Caco-2 (cell line): ENCODE results near the gene ZNF586. TPM values are rescaled to one million over a fixed set of nuclear protein-coding genes. Genes with fewer than 3 reads are reported as not detected.
"Not testable (repeated sequence)": the region's sequence is repeated elsewhere in the genome, so short reads cannot be mapped to it uniquely, and the experiment has no call there.

Experiments
- BruUV-seq: library from RNA; stranded (reverse); fragments of 400-500 nt; replicated peaks from 2 replicates; lab custom pipeline; 2021; lab: Mats Ljungman, UMichigan
- CTCF ChIA-PET: fragments of 300-600 bp; sonication (Branson Sonifier 250); formaldehyde crosslinking; loops from one replicate; lab custom pipeline; 2022; ENCODE audit warnings: antibody characterized with exemption; lab: Charles Lee
- POLR2A ChIA-PET: fragments of 300-600 bp; sonication (Branson Sonifier 250); formaldehyde crosslinking; loops from one replicate; lab custom pipeline; 2022; ENCODE audit warnings: antibody characterized with exemption; lab: Charles Lee
- DNase-seq, 2 experiments: peaks; one replicate each; pipeline versions ENCODE4 v3.0.0 to v3.0.0-alpha.2; 2020 to 2022
- H3K27me3 ChIP-seq: replicated peaks from 2 replicates; pipeline ENCODE4 v1.6.0; 2011; ENCODE audit warnings: low read length; ENCODE audit not compliant: control insufficient read depth, insufficient read depth
- H3K36me3 ChIP-seq: 2 replicates; pipeline ENCODE4 v1.5.1; 2011; ENCODE audit warnings: low read length; ENCODE audit not compliant: control insufficient read depth, insufficient read depth
- H3K4me1 ChIP-seq: fragments of 250-450 bp; sonication (Bioruptor Pico); 2 replicates; pipeline ENCODE4 v1.5.1; 2020; ENCODE audit warnings: mild to moderate bottlenecking
- H3K4me3 ChIP-seq: 2 replicates; pipeline ENCODE4 v1.5.1; 2011; ENCODE audit warnings: low read depth, mild to moderate bottlenecking, control low read depth, low read length
- H3K9me3 ChIP-seq: fragments of 250-450 bp; sonication (Bioruptor Pico); 2 replicates; pipeline ENCODE4 v1.5.1; 2020; ENCODE audit warnings: mild to moderate bottlenecking, moderate library complexity
- H3K27ac Mint-ChIP-seq: one replicate; pipeline ENCODE4 v1.8.0; 2022; ENCODE audit warnings: mixed read lengths; ENCODE audit not compliant: unreplicated experiment
- H3K27me3 Mint-ChIP-seq: one replicate; pipeline ENCODE4 v1.8.0; 2022; ENCODE audit warnings: mixed read lengths; ENCODE audit not compliant: insufficient read depth, unreplicated experiment
- H3K36me3 Mint-ChIP-seq: one replicate; pipeline ENCODE4 v1.8.0; 2022; ENCODE audit warnings: mild to moderate bottlenecking, mixed read lengths; ENCODE audit not compliant: insufficient read depth, unreplicated experiment
- H3K4me1 Mint-ChIP-seq: one replicate; pipeline ENCODE4 v1.8.0; 2022; ENCODE audit warnings: low read depth, mixed read lengths; ENCODE audit not compliant: unreplicated experiment
- H3K4me3 Mint-ChIP-seq: one replicate; pipeline ENCODE4 v1.8.0; 2022; ENCODE audit warnings: mild to moderate bottlenecking, moderate library complexity, mixed read lengths; ENCODE audit not compliant: unreplicated experiment
- H3K9me3 Mint-ChIP-seq: one replicate; pipeline ENCODE4 v1.8.0; 2022; ENCODE audit warnings: mixed read lengths; ENCODE audit not compliant: unreplicated experiment
- CTCF ChIP-seq, 2 experiments: fragments of 200-600 bp in 1 of 2; IDR thresholded peaks; 1 replicate in 1 of 2; 2 replicates in 1 of 2; pipeline versions ENCODE4 v1.5.1 to v1.8.0; 2011 to 2022; ENCODE audit warnings: antibody characterized with exemption in 1 of 2, control low read depth in 1 of 2, inconsistent platforms in 1 of 2, low read depth in 1 of 2, low read length in 1 of 2, mild to moderate bottlenecking in 1 of 2, moderate library complexity in 1 of 2; ENCODE audit not compliant: insufficient read depth in 1 of 2, severe bottlenecking in 1 of 2, unreplicated experiment in 1 of 2
- intact Hi-C: fragments of 100-400 bp; cut with micrococcal nuclease; formaldehyde crosslinking; loops from one replicate; pipeline ENCODE4 v1.10.0; 2022; ENCODE audit not compliant: unreplicated experiment
- total RNA-seq: library from RNA; stranded (reverse); gene quantifications from 2 replicates; pipeline ENCODE4 v1.2.3, GENCODE V29; 2022

ZNF586 gene
- total RNA-seq, 1 experiment from 2014 or later = 6.2 TPM

- H3K4me1 ChIP-seq = peaks cover 53% of the 10 kb centered on the region
- no peak for TF ChIP-seq CTCF (IDR thresholded peaks at IDR 0.05; ENCODE audit: insufficient read depth in 1 of 2, low read depth in 1 of 2, low read length in 1 of 2, severe bottlenecking in 1 of 2, unreplicated experiment in 1 of 2)
- Mint-ChIP-seq H3K36me3 (peaks cover 95% of the 10 kb centered on the region), H3K27me3 (no peaks in the 10 kb centered on the region), H3K9me3 (no peaks in the 10 kb centered on the region), H3K27ac (peak overlapping the region; percentile 99), H3K4me1 (peaks cover 51% of the 10 kb centered on the region), H3K4me3 (peak overlapping the region; percentile 97)
- intact Hi-C loops = loop anchor here (5.0 to 10.0 kb wide), 3 partner anchors 65 to 235 kb away; partner anchors contain the start of genes ZNF416, ZNF417 and ZNF776
- ChIA-PET CTCF (no interaction called here), POLR2A (no interaction called here)
- H3K36me3 ChIP-seq = peaks cover 9% of the 10 kb centered on the region
- no peaks in the 10 kb centered on the region for H3K9me3 ChIP-seq
- no peak overlapping the region for H3K4me3 ChIP-seq
- no peak for DNase-seq
- no peaks in the 10 kb centered on the region for H3K27me3 ChIP-seq
- no TSS peak for BruUV-seq
Observed at GRCh38 chr19:57812226-57812625, 42.8 kb downstream of the ZNF586 start.

- H3K4me3 ChIP-seq = peak overlapping the region; percentile 91
- POLR2A ChIA-PET, H3K27me3 Mint-ChIP-seq, CTCF ChIA-PET, DNase-seq, H3K9me3 Mint-ChIP-seq, BruUV-seq, H3K9me3 ChIP-seq, H3K27me3 ChIP-seq, H3K36me3 ChIP-seq: not testable (repeated sequence)
- Mint-ChIP-seq H3K36me3 (peaks cover 85% of the 10 kb centered on the region), H3K27ac (peak overlapping the region; percentile 99), H3K4me1 (peaks cover 53% of the 10 kb centered on the region), H3K4me3 (peak overlapping the region; percentile 97)
- peaks cover 55% of the 10 kb centered on the region for H3K4me1 ChIP-seq
- intact Hi-C loops = loop anchor here (5.0 to 10.0 kb wide), 3 partner anchors 66 to 236 kb away; partner anchors contain the start of genes ZNF416, ZNF417 and ZNF776
Observed at GRCh38 chr19:57812975-57813820, 43.7 kb downstream of the ZNF586 start.

- peak overlapping the region; percentile 97 for H3K4me3 Mint-ChIP-seq
- H3K36me3 Mint-ChIP-seq = peaks cover 77% of the 10 kb centered on the region
- CTCF ChIA-PET = no interaction called here
- H3K27me3 Mint-ChIP-seq = no peaks in the 10 kb centered on the region
- Histone ChIP-seq H3K36me3 (peaks cover 8% of the 10 kb centered on the region), H3K4me3 (peak overlapping the region; percentile 91), H3K9me3 (no peaks in the 10 kb centered on the region), H3K27me3 (no peaks in the 10 kb centered on the region), H3K4me1 (peaks cover 61% of the 10 kb centered on the region)
- TSS peak; percentile 51 for BruUV-seq
- H3K4me1 Mint-ChIP-seq = peaks cover 58% of the 10 kb centered on the region
- intact Hi-C loops = loop anchor here (2.0 to 10.0 kb wide), 4 partner anchors 35 to 237 kb away; partner anchors contain the start of genes ZNF416, ZNF417, ZNF587 and ZNF776
- POLR2A ChIA-PET = interaction anchor here (0.6 to 1.4 kb wide), 2 partner anchors 37 to 256 kb away, joined by 6 to 11 read pairs; no protein-coding TSS in a partner anchor
- H3K27ac Mint-ChIP-seq = peak overlapping the region; percentile 99
- H3K9me3 Mint-ChIP-seq = no peaks in the 10 kb centered on the region
- no peak for TF ChIP-seq CTCF (IDR thresholded peaks at IDR 0.05; ENCODE audit: insufficient read depth in 1 of 2, low read depth in 1 of 2, low read length in 1 of 2, severe bottlenecking in 1 of 2, unreplicated experiment in 1 of 2)
- DNase-seq = peak; percentile 76 to 85
Observed at GRCh38 chr19:57813919-57814504, 44.5 kb downstream of the ZNF586 start.
